ENCODE results near the gene CFAP126. TPM values are rescaled to one million over a fixed set of nuclear protein-coding genes. Genes with fewer than 3 reads are reported as not detected.

The CFAP126 gene
- total RNA-seq, 1 experiment from 2014 or later: not detected

- H3K27me3 Mint-ChIP-seq (ENCODE audit: low read depth): no peaks in the 10 kb centered on the region
- H4K8ac ChIP-seq (replicated peaks; ENCODE audit: insufficient read length, low read depth, low read length): no peak overlapping the region
- H3K4ac ChIP-seq (ENCODE audit: low read depth, low read length): no peak overlapping the region
- H3K9me3 ChIP-seq (ENCODE audit: control insufficient read depth, low read depth, low read length): no peaks in the 10 kb centered on the region
- H3K9me3 Mint-ChIP-seq: no peaks in the 10 kb centered on the region
- peaks cover 21 to 71% (median 69%) of the 10 kb centered on the region in 3 experiments; a peak in 6 of 7 replicates for H3K36me3 Mint-ChIP-seq (ENCODE audit: insufficient read depth in 1 of 3, low read depth in 3 of 3)
- no peaks in the 10 kb centered on the region for H3K27me3 ChIP-seq (ENCODE audit: insufficient read depth, low read length)
- H4K5ac ChIP-seq (ENCODE audit: insufficient read length, low read depth, low read length): no peak overlapping the region
- no peaks in the 10 kb centered on the region for H3K79me2 ChIP-seq (ENCODE audit: insufficient read depth, low read length)
- no peak for DNase-seq
- H3K14ac ChIP-seq (ENCODE audit: insufficient read depth, low read length): no peak overlapping the region
- no peak overlapping the region for H3K18ac ChIP-seq (ENCODE audit: insufficient read length, low read depth, low read length)
- no peak overlapping the region for H3K27ac ChIP-seq (ENCODE audit: insufficient read length, low read depth, low read length)
- no peaks in the 10 kb centered on the region for H3K4me1 ChIP-seq (ENCODE audit: insufficient read depth, low read length)
- H2BK15ac ChIP-seq (ENCODE audit: low read depth, low read length): no peak overlapping the region
- no peak overlapping the region for H3K4me2 ChIP-seq (ENCODE audit: insufficient read depth, insufficient read length, low read length)
- H4K20me1 ChIP-seq (ENCODE audit: control insufficient read depth, insufficient read depth, insufficient read length): no peaks in the 10 kb centered on the region
- no peak overlapping the region for H3K27ac Mint-ChIP-seq
- no peak overlapping the region for H3K56ac ChIP-seq (ENCODE audit: insufficient read length, low read depth, low read length)
- H3K23ac ChIP-seq (ENCODE audit: insufficient read length, low read depth, low read length): no peak overlapping the region
- H3K23me2 ChIP-seq (ENCODE audit: insufficient read length, low read depth, low read length, poor library complexity, severe bottlenecking): no peaks in the 10 kb centered on the region
- H2BK20ac ChIP-seq (ENCODE audit: low read depth, low read length, poor library complexity, severe bottlenecking): no peak overlapping the region
- H3K9ac ChIP-seq (ENCODE audit: extremely low read depth, insufficient read length, low read length): no peak overlapping the region
- H2AK5ac ChIP-seq (ENCODE audit: insufficient read length, low read length): no peak overlapping the region
- no peak overlapping the region for H2BK120ac ChIP-seq (ENCODE audit: low read depth, low read length, poor library complexity, severe bottlenecking)
- H3T11ph ChIP-seq (ENCODE audit: low read length): no peak overlapping the region
- no peak for TF ChIP-seq CTCF (conservative IDR thresholded peaks at IDR 0.05)
- no peaks in the 10 kb centered on the region for H3K79me1 ChIP-seq (ENCODE audit: insufficient read depth, low read depth, low read length, poor library complexity, severe bottlenecking)
- H4K91ac ChIP-seq (ENCODE audit: insufficient read length, low read depth, low read length): no peak overlapping the region
- H2AFZ ChIP-seq (ENCODE audit: low read length): no peak overlapping the region
- no peak overlapping the region for H3K4me3 Mint-ChIP-seq
- no peak overlapping the region for H2BK12ac ChIP-seq (ENCODE audit: insufficient read length, low read depth, low read length)
- H3K4me1 Mint-ChIP-seq: no peaks in the 10 kb centered on the region
- WGBS (ENCODE audit: extremely low coverage, insufficient read length, low lambda C conversion rate): no CpG with 5 or more reads among the region's 3 CpGs
- no peak overlapping the region for H2BK5ac ChIP-seq (ENCODE audit: insufficient read length, low read length)
Observed at GRCh38 chr1:161335796-161336195, 31.9 kb downstream of the CFAP126 start.

Data from H9 (cell line).